HG03432 (cell line): ENCODE data around the gene LCLAT1.
A peak's percentile ranks its signal among the peaks of the same experiment; 100 is the strongest.

Experiments used
- ATAC-seq: cut with Tn5 transposase; IDR thresholded peaks from one replicate; pipeline ENCODE4 v1.9.1; 2021; ENCODE audit warnings: mild to moderate bottlenecking, moderate library complexity; ENCODE audit not compliant: unreplicated experiment

LCLAT1 gene

GRCh38 chr2:30422444-30423040 is 24.5 kb upstream of the LCLAT1 start:
- ATAC-seq, result peak; percentile 95

GRCh38 chr2:30424231-30424630 is 22.8 kb upstream of the LCLAT1 start:
- no peak for ATAC-seq

- ATAC-seq, result no peak
Measured at GRCh38 chr2:30425326-30425725, 21.7 kb upstream of the LCLAT1 start.

- ATAC-seq, result no peak
Measured at GRCh38 chr2:30427606-30428347, 19.3 kb upstream of the LCLAT1 start.

GRCh38 chr2:30428348-30428662 is 18.7 kb upstream of the LCLAT1 start:
- no peak for ATAC-seq

GRCh38 chr2:30428827-30429461 is 18.1 kb upstream of the LCLAT1 start:
- no peak for ATAC-seq

- ATAC-seq, result no peak
Measured at GRCh38 chr2:30433541-30434299, 13.3 kb upstream of the LCLAT1 start.

- no peak for ATAC-seq
Measured at GRCh38 chr2:30434708-30435107, 12.3 kb upstream of the LCLAT1 start.

GRCh38 chr2:30436859-30437435 is 10.1 kb upstream of the LCLAT1 start:
- ATAC-seq, result no peak

- no peak for ATAC-seq
Measured at GRCh38 chr2:30437809-30438548, 9.1 kb upstream of the LCLAT1 start.

GRCh38 chr2:30439296-30439695 is 7.8 kb upstream of the LCLAT1 start:
- ATAC-seq, result no peak

GRCh38 chr2:30439879-30440278 is 7.2 kb upstream of the LCLAT1 start:
- ATAC-seq, result no peak

- ATAC-seq, result no peak
Measured at GRCh38 chr2:30441023-30441422, 6.0 kb upstream of the LCLAT1 start.

- ATAC-seq, result no peak
Measured at GRCh38 chr2:30443081-30443480, 4.0 kb upstream of the LCLAT1 start.

GRCh38 chr2:30444273-30444672 is 2.8 kb upstream of the LCLAT1 start:
- ATAC-seq, result no peak

- ATAC-seq, result no peak
Measured at GRCh38 chr2:30445266-30445821, 1.7 kb upstream of the LCLAT1 start.

- peak; percentile 9 for ATAC-seq
Measured at GRCh38 chr2:30446602-30447148, 371 bp upstream of the LCLAT1 start.

GRCh38 chr2:30448308-30448707 is 1.3 kb downstream of the LCLAT1 start:
- no peak for ATAC-seq

GRCh38 chr2:30448866-30449265 is 1.8 kb downstream of the LCLAT1 start:
- no peak for ATAC-seq

- no peak for ATAC-seq
Measured at GRCh38 chr2:30450025-30450424, 3.0 kb downstream of the LCLAT1 start.
